Measurements from ENCODE around the gene NIN.

NIN gene

DNA sequence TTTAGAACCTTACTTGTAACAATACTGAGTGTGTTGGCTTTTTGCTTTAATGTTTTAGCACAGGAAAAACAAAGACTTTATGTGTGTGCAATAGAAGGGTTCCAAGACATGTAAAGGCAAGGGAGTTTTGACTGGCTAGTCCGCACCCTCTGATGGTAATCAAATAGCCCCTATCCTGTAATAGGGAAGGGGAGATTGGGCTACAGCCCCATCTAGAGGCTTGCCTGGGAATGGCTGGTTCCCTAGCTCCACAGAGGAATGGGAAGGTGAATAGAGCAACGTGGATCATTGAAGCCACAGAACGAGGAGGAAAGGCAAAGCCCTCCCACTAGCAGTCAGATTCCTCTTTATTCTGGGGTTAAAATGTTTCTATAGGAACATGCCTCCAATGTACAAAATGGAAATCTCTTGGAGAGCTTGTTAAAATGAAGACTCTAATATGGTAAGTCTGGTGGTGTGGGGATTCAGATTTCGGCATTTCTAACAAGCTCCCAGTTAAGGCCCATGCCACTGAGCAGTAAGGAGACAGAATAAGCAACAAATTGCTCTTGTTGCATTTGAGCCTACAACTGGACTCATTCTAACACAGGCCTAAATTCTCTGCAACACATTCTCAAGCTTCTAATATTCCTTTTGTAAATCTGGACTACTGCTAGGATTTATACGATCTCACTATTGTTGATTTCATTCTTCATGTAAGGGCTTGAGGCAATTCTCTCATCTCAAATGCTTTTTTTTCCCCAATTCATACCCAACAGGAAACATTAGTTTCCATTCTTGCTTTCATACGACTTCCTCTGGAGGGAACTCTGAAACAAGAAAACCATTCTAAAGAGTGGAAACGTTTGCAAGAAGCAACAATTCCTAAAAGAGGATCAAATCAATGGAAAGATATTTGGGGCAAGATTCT lies 57.1 kb downstream of the NIN start:
- intact Hi-C loops (cut with DNase I): loop anchor here (2.0 to 10.0 kb wide), 4 partner anchors 175 to 459 kb away; partner anchors contain the start of genes DMAC2L and L2HGDH

DNA sequence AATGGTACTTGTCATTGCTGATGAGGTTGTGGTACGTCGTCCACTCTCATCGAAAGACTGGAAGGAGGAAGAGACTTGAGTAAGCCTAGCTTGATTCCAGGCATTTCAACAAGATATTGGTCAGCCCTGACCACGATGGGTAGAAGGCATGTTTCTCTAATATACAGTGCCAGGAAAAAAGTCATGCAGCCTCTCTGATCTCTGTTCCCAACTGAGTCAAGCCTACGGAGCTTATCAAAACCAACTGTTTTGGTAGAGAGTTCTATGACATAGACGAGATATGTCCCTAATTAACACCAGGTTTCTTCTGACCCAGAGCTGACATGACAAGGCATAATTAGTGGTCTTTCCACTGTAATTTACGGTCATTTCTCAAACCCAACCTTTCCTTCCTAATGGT lies 58.5 kb downstream of the NIN start:
- no peak for DNase-seq

More for the DNA sequence above, 57.1 kb downstream of the NIN start:
- peak in 6 of 10 donors; percentile 66 to 91 (median 70) for DNase-seq

GRCh38 chr14:50770586-50770985 lies 60.4 kb downstream of the NIN start:
- intact Hi-C loops (cut with DNase I): loop anchor here (5.0 to 10.0 kb wide), 3 partner anchors 228 to 456 kb away; partner anchors contain the start of genes DMAC2L and L2HGDH
- no peak for DNase-seq

More for the DNA sequence above, 58.5 kb downstream of the NIN start:
- intact Hi-C loops (cut with DNase I): loop anchor here (2.0 to 10.0 kb wide), 4 partner anchors 174 to 458 kb away; partner anchors contain the start of genes DMAC2L and L2HGDH

DNA sequence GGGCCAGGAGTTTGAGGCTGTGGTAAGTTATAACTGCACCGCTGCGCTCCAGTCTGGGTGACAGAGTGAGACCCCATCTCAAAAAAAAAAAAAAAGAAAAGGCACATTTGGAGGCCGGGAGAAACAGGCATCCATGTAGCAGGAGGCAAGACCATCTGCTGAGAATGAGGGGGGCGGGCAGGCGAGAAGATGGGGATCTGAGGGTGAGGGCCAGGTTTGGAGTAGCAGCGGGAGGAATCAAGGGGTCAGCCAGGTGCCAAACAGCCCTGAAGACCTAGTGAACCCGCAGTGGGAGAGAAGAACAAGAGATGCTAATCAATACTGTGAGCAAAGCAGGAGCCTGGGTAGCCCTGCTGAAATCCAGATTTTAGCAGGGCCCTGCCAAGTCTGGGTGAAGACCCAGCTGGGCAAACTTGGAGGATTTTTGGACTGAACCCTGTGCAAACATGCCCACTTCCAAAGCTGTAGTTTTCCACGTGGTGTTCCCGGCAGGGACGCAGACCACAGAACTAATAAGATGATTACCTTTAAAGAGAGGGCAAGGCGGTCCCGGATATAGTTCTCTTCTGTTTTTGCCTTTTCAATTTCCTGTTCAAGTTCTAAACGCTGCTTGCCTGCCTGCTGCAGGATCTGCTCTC lies 61.0 kb downstream of the NIN start:
- intact Hi-C loops (cut with DNase I): loop anchor here (5.0 to 10.0 kb wide), 3 partner anchors 228 to 455 kb away; partner anchors contain the start of genes DMAC2L and L2HGDH

GRCh38 chr14:50768680-50769079 lies 62.3 kb downstream of the NIN start:
- DNase-seq: no peak
- intact Hi-C loops (cut with DNase I): no loop called here

More for the DNA sequence above, 61.0 kb downstream of the NIN start:
- DNase-seq: peak in 1 of 10 donors; percentile 65

GRCh38 chr14:50766338-50766886 lies 64.5 kb downstream of the NIN start:
- intact Hi-C loops (cut with DNase I): no loop called here
- no peak for DNase-seq

DNA sequence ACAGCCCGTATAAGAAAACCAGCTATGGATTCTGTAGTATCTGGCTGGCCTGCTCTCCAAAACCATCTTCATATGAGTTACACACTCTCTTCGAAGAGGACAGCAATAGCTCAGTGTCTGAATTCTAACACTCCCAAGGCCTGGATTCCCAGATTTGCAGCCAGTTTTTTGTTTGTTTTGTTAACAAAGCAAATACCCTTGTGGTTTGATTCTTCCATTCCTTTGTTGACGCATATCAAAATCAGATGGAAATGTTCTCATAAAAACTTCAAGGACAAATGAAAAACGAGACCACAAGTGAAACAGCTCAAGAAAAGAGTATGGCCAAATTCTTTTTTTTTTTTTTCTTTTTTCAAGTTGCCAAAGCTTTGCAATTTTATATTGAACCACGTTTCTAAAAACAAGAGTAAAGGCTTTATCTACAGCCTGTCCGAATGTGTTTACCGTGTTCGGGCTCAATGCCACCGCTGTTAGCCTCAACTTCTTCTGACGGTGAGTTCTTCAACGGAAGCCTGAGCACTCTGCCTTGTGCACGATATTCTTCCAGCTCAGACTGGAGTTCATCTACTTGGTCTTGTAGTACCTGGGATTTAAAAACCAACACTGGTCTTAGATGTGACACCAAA lies 67.5 kb downstream of the NIN start:
- intact Hi-C loops (cut with DNase I): no loop called here
- DNase-seq: peak in 1 of 10 donors; percentile 20

- DNase-seq: no peak
- intact Hi-C loops (cut with DNase I): no loop called here
Observed at GRCh38 chr14:50762931-50763300, 68.0 kb downstream of the NIN start.

DNA sequence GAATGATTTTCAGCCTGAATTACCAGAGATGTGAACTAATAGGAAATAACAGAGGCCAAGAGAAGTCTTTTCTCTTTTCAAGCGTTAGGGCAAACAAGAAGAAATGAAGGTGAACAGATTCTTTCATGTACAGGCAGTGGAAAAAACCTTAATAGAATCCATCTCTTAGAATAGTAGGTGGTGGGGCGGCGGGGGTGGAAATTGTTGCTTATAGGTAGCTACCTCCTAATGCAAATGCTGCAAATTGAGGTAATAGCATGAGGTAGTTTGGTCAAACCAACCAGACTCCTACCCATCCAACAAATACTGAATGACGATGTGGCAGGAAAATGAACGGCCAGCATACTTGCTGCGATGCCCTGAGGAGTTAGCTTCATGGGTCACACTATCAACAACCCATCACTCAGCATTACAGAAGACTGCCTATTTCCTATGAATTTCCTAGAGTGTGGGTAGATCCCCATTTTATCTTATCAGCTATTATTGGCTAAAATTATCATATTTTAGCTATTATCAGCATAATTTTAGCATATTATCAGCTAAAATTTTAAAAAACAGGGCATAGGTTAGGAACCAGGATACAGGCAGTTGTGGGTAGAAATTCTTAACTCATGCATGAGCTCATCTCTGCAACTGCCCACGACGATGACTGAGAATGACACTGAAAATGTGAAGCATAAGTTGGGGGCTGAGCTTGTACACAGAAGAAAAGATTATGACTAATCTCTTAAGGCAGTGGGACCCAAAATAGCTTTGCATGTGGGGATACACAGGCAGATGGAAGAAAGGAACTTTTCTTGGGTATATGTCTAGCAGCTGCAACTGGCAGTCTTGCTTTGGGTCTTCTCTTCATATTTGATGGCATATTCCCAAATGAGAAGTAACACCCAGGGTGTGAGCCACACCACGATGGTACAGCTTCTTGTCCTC lies 68.7 kb downstream of the NIN start:
- intact Hi-C loops (cut with DNase I): no loop called here
- peak in 2 of 10 donors; percentile 29 to 80 for DNase-seq

GRCh38 chr14:50759800-50760543 lies 71.0 kb downstream of the NIN start:
- intact Hi-C loops (cut with DNase I): no loop called here
- no peak for DNase-seq

- no peak for DNase-seq
- intact Hi-C loops (cut with DNase I): no loop called here
Observed at GRCh38 chr14:50758945-50759344, 72.0 kb downstream of the NIN start.

GRCh38 chr14:50758305-50758704 lies 72.7 kb downstream of the NIN start:
- DNase-seq: peak in 3 of 10 donors; percentile 58 to 87 (median 79)
- intact Hi-C loops (cut with DNase I): no loop called here

DNA sequence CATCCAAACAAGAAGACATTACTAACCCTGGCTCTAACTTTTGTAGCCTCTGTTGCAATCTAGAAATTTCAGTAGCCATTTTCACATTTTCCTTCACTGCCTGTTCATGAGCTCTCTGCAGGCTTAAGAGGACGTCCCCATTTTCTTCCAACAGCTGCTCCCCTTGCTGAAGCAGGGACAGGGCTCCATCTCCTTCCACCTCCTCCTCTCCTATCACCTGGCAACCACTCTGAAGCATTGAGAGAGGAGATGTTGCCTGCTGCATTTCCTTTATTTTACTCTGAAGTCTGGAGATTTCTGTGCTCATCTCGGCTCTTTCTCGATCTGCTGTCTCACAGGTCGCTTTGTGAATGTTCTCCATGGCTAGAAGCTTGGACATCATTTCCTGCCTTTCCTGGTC lies 73.3 kb downstream of the NIN start:
- DNase-seq: no peak
- intact Hi-C loops (cut with DNase I): no loop called here

DNA sequence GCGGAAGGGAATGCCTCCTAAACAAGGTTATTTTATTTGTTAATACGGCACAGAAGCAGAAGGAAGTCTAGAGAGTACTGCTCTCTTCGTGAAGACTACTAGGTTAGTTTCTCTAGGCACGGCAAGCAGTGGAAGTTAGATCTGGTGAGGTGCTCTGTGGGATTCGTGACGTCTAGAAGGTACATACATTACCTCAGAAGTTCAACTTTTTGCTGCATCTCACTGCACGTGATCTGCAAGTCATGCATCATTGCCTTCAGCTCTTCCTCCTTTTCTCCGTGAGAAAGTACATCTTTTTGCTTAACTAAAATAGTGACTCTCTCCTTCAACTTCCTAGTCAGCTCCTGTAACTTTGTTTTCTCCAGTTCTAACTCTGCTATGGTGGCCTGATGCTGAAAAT lies 74.7 kb downstream of the NIN start:
- DNase-seq: no peak
- intact Hi-C loops (cut with DNase I): no loop called here

DNA sequence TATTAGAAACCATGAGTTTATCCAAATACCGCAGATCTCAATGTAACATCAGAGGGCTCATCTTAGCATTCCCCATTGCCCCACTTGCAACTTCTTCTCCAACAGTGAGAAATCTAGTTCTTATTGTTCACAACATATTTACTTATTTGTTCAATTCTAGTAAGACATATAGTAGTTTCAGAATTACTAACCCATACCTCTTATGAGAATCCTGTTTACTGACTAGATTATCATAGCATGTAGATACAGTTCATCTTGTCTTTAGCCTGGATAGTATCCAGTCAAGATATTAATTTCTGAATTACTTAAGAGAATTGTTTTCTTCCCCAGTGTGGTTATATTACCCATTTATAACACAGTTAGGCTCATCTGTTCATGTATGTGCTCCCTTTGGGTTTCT lies 80.6 kb downstream of the NIN start:
- no peak for DNase-seq
- intact Hi-C loops (cut with DNase I): no loop called here

DNA sequence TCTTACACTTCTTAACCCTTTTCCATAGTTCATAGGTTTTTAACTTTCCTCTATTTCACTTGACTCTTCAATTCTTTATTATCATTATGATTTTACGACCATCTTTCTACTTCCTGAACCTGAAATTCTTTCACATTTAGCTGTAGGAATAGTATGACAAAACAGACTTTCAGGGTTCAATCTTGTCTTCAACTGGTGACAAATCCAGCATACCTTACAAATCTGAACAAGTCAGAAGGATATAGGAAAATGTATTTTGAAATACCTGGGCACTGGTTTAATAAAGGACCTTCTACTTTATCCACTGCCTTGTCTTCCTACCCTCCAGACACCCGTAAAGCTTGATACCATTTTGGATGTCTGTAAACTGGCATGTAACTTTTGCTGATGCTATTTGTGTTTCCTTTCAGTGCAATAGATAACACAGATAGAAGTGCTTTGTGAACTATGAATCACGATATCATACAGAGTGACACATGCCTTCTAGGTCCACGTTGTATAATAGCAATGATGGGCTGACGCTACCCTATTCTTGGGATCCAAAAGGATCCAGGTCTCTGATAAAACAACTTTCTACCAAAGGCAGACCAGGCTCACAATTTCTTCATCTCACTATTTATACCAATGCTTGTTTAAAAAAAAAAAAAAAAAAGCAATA lies 85.4 kb downstream of the NIN start:
- intact Hi-C loops (cut with DNase I): no loop called here
- no peak for DNase-seq

GRCh38 chr14:50744231-50744630 lies 86.7 kb downstream of the NIN start:
- no peak for DNase-seq
- intact Hi-C loops (cut with DNase I): no loop called here

DNA sequence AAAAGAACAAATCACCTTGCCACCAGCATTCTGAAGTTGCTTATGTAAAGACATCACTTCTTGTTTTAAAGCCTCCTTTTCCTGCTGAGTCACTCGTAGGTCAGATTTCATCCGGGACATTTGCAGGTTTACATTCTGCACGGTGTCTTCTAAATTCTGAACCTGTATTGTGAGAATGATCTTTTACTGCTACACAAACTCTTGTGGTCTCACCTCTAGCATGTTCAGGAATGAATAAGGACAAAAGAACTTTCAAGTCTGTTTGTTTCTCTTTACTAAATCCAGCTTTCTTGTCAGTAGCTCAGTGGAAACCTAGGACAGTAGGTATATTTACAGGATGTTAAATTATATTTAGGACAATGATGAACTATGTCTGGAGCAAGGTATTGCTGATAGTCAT lies 89.4 kb downstream of the NIN start:
- no peak for DNase-seq
- intact Hi-C loops (cut with DNase I): no loop called here
